Tibial nerve (tissue), 4 donors: ENCODE data around the gene MFSD11.

Experiments used
- EP300 ChIP-seq, 2 donors: sonication (generic); formaldehyde crosslinking; IDR thresholded peaks; one replicate each; pipeline ENCODE4 v1.6.1; 2017; ENCODE audit warnings: antibody characterized with exemption in 2 of 2, mild to moderate bottlenecking in 1 of 2
- POLR2A ChIP-seq, 2 donors: fragments of 450-650 bp; IDR thresholded peaks; one replicate each; pipeline ENCODE4 v1.6.1; 2017; ENCODE audit warnings: antibody characterized with exemption in 2 of 2, mild to moderate bottlenecking in 2 of 2, moderate library complexity in 2 of 2
- TF ChIP-seq, protein P1 (sequence below), 5 experiments: fragments of 200-600 bp in 3 of 5; fragments of 450-650 bp in 2 of 5; sonication (generic) in 3 of 5; IDR thresholded peaks; one replicate each; pipeline ENCODE4 v1.5.1; 2016 to 2019; ENCODE audit warnings: antibody characterized with exemption in 5 of 5, mild to moderate bottlenecking in 3 of 5, moderate library complexity in 2 of 5

DNA sequence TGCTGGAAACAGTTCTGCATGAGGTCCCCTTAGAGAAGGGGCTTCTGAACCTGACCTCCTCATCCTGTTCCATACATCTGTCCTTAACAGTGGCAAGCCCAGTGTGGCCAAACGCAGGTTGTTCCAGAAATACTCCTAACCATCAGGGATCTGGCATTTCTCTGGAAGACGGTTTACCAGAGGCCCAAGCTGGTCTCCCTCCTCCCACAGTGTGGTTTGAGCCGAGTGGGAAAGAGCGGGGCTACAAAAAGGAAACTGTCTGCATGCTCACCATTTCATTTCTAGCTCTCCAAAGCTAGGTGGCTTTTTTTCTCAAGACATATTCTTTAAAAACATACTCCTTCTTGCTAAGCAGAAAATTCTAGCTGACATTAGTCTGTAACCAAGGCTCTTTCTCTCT is 33.1 kb upstream of the MFSD11 start:
- TF ChIP-seq, protein P1, sequence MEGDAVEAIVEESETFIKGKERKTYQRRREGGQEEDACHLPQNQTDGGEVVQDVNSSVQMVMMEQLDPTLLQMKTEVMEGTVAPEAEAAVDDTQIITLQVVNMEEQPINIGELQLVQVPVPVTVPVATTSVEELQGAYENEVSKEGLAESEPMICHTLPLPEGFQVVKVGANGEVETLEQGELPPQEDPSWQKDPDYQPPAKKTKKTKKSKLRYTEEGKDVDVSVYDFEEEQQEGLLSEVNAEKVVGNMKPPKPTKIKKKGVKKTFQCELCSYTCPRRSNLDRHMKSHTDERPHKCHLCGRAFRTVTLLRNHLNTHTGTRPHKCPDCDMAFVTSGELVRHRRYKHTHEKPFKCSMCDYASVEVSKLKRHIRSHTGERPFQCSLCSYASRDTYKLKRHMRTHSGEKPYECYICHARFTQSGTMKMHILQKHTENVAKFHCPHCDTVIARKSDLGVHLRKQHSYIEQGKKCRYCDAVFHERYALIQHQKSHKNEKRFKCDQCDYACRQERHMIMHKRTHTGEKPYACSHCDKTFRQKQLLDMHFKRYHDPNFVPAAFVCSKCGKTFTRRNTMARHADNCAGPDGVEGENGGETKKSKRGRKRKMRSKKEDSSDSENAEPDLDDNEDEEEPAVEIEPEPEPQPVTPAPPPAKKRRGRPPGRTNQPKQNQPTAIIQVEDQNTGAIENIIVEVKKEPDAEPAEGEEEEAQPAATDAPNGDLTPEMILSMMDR (IDR thresholded peaks at IDR 0.05), result no peak
- TF ChIP-seq POLR2A (IDR thresholded peaks at IDR 0.05) (no peak), EP300 (IDR thresholded peaks at IDR 0.05) (no peak)
